Fibroblast of upper back skin (primary cell): ENCODE measurements around the gene SLC22A14.
"Not testable (repeated sequence)": the region's sequence is repeated elsewhere in the genome, so short reads cannot be mapped to it uniquely, and the experiment has no call there.

ENCODE experiments used
- DNase-seq: peaks from one replicate; pipeline ENCODE4 v3.0.0-alpha.2; 2013

Gene SLC22A14, protein sequence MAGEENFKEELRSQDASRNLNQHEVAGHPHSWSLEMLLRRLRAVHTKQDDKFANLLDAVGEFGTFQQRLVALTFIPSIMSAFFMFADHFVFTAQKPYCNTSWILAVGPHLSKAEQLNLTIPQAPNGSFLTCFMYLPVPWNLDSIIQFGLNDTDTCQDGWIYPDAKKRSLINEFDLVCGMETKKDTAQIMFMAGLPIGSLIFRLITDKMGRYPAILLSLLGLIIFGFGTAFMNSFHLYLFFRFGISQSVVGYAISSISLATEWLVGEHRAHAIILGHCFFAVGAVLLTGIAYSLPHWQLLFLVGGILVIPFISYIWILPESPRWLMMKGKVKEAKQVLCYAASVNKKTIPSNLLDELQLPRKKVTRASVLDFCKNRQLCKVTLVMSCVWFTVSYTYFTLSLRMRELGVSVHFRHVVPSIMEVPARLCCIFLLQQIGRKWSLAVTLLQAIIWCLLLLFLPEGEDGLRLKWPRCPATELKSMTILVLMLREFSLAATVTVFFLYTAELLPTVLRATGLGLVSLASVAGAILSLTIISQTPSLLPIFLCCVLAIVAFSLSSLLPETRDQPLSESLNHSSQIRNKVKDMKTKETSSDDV

DNA sequence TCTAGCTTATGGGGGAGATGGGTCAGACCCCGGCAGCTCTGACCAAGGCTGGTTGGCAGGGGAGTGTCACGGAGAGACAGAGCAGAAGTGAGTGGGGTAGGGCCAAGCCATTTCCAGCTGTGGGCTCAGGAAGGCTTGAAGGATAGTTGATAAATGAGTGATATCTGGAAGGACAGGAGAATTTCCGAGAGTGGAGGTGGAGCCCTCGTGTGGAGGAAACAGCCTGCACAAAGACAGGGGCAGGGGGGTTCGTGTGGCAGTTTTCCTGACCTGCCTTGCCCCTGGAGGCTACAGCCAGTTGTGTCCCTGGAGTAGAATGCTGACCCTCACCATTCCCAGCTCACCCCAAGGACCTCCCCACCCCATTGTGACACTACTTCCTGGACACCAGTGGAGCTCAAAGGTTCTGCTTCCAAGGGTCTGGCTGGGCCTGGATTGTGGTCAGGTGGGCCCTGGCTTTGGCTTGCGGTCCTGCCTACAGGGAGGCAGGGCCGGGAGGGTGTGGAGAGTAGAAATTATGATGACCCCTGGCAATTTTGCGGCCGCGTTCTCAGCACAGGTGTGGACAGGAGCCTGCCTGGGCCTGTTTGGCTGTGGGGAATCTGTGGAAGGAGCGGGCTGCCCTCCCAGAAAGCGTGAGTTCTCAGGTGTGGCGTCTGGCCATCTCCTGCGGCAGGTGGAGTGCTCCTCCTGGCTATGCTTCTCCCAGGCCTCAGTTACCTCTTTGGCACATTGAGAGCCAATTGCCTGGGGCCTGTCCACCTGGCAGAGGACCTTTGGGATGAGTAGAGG, at the start of gene SLC22A14:
Gene SLC22A14 (plus strand): TSS at position 400 of the 792 bp plus-strand sequence. CDS start 23,733 bp downstream, outside the sequence.
- DNase-seq = no peak

DNA sequence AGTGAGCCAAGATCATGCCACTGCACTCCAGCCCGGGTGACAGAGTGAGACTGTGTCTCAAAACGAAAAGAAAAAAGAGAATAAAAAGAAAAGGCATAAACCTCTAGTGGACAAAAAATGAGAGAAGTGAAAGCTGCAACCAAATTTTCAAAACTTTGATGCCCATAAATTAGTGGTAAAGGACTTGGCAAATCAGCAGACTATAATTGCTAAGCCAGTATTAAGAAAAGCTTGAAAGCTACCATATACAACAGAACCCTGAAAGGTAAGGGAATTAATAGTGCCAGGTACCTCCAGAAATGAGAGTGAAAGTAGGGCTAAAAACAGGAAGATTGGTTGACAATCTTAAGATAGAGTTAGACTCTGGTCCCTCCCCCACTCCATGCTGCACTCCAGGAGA, 49.4 kb upstream of the SLC22A14 start:
- DNase-seq = no peak

DNA sequence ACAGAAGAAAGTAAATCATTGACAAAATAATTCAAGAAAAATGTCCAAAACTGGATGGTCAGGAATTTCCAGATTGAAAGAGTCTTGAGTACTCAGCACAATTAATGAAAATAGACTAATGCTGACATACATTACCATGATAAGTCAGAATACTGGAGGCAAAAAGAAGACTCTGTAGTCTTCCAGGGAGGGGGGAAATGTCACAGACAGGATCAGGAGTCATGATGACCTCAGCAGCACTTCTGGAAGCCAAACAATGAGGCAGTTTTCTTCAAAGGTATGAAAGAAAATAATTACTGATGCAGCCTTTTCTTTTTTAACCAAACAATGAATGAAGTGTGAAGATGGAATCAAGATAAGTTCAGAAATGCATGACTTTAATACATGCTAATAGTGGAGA, 46.6 kb upstream of the SLC22A14 start:
- no peak for DNase-seq

DNA sequence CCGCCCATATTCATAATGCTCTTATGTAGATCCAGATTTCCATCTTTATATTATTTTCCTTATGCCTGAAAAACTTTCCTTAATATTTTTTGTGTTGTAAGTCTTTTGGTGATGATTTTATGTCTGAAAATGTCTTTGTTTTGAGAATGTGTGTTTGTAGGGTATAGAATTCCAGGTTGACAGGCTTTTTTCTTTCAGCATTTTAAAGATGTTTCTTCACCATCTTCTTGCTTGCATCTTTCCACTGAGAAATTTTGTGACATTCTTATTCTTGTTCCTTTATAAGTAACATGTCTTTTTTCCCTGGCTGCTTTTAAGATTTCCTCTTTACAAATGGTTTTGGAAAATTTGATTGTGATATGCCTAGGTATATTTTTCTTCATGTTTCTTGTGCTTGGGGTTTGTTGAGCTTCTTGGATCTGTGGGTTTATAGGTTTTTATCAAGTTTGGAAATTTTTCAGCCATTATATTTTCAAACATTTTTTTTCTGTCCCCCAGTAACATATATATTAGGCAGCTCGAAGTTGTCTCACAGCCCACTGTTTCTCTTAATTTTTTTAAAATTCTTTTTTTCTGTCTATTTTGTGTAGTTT, 43.6 kb upstream of the SLC22A14 start:
- DNase-seq = no peak

DNA sequence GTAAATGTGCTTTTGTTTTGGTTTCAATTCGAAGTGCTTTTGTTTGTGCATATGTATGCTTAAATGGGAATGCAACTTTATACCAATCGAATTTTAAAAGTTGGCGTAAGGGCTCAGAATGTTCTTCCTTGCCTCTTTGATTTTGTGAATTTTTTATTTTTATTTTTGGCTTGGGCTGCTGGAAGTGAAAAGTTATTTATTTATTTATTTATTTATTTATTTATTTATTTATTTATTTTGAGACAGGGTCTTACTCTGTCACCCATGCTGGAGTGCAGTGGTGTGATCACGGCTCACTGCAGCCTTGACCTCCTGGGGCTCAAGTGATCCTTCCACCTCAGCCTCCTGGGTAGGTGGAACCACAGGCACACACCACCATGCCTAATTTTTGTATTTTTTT, 39.3 kb upstream of the SLC22A14 start:
- DNase-seq = not testable (repeated sequence)

DNA sequence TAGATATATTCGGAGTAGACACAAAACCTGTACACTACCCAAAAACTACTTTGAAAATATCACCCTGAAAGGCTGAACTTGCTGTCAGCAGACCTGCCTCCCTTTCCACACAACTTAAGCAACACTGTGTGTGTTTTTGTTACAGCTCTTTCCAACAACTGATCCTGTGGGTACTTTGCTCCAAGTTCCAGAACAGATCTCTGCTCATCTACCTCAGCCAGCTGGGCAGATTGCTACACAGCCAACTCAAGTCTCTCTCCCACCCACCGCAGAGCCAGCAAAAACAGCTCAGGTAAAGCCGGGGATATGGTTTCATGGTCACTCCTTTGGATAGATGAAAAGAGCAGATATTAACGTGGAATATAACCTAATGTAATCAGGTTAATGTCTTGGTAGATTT, 36.2 kb upstream of the SLC22A14 start:
- no peak for DNase-seq

DNA sequence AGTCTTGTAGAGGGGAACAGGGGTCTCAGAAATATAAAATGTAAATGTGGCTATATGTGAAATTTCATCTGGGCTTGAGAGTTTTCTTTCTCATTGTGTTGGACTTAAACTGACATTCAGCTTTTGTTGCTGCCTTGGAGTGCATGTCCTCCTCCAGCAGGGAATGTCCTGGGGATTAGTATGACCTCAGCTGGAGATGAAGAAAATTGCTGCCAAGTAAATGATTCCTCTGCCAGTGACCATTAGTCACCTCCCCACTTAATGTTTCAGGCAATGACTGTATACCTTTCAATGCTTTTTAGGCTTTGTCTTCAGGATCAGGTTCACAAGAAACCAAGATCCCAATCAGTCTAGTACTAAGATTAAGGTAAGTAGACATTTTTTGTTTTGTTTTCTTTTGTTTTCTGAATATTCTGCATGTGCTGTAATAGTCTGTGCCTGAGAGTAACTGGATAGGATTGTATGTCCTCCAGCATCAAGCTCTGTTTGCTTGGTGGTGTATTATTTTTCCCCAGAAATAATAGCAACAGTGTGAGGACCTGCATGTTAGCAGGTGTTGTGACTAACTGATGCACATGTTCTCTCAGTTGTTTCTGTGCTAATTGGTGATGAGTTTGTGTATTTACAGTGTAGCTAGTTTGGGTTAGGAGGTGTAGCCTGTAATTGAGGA, 34.6 kb upstream of the SLC22A14 start:
- peak; percentile 87 for DNase-seq

DNA sequence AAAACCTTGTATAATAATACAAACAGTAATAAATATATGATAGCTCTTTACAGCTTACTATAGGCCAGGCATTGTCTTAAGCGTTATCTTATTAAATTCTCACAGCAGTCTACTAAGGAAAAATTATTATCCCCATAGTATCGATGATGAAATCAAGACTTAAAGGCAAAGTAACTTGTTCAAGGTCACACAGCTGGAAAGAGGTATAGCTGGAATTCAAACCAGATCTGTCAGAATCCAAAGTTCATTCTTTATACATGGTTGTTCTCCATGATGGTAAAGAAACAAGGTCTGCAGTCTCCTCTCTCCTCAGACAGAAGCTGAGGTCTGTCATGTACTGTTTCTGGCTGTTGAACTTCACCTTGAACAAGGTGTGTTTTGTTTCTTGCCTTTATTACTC, 31.9 kb upstream of the SLC22A14 start:
- DNase-seq = no peak

DNA sequence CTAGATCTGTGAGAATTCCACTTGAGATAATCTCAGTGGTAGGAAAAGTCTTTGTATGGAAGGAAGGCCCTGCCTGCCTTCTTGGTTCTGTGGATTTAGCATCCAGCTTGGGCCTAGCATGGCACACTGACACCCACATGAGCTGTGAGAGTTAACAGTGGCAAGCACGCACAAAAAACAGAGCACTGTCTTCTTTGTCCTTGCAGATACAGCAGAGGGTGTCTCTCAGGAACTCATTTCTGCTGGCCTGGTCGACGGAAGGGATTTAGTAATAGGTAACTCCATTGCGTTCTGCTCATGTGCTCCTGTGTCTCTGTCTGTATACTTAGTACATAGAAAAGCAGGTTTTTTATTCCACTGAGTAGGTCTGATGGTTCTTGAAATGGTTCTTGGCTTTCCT, 30.9 kb upstream of the SLC22A14 start:
- DNase-seq = no peak

DNA sequence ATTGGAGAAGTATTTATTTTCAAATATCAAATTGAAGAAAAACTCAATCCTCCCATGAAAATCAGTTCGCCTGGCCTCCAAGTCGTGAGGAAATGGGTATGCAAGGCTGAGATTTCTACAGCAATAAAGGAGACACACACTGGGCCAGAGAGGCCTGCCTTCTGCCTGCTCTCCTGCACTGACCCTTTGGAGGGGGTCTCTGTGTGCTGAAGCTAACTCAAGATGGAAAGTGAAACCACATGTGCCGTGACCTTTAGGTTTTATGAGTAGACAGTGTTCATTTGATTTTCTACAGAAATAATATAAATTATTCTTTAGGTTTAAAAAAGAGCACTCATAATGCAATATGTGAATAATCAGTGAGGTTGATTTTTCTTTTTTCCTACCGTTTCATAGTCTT, 28.4 kb upstream of the SLC22A14 start:
- no peak for DNase-seq

DNA sequence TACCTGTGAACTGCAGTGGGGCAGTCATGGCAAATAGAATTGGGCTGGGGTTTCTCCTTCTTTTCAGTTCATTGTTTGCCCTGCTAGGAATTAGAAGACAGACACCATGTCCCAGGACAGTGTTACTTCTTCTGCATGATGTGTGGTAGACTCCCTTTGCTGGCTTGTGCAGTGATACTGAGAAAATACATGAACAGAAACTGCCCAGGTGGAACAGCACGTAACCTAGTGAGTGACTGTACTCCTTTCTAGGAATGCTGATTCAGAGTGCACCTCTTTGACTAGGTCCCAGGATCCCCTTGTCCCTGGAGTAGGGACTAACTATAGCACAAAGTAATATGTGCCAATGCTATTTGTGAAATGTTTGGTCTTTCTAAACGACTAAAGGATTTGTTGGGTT, 27.2 kb upstream of the SLC22A14 start:
- DNase-seq = no peak

DNA sequence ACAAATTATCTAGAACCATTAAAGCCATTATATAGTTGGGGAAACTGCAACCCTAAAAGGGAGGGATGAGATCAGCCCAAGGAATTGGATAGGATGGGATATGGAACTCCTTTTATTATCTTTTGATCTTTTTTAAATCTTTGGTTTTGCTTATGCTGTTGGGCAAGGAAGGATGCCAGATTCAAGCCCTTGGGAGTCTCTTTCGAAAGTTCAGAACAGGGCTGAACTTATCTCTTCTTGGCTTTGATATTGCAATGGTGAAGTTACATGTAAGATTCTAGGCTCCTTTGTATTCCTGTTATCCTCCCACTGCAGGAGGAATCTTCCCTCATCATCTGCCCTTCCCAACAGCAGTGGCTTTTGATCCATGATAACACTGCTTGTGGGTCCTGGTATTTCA, 26.5 kb upstream of the SLC22A14 start:
- DNase-seq = peak; percentile 8

DNA sequence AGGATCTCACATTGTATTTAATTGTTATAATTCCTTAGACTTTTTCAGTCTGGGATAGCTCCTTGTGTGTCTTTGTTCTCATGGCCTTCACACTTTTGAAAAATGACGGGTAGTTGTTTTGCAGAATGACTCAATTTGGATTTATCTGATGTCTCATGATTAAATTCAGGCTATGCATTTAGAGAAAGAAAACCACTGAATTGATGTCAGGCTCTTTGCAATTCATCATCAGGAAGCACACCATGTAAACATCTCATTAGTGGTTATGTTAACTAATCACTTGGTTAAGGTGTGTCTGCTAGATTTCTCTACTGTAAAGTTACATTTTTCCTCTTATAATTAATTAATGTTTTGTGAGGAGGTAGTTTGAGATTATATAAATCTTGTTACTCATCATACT, 24.5 kb upstream of the SLC22A14 start:
- no peak for DNase-seq

DNA sequence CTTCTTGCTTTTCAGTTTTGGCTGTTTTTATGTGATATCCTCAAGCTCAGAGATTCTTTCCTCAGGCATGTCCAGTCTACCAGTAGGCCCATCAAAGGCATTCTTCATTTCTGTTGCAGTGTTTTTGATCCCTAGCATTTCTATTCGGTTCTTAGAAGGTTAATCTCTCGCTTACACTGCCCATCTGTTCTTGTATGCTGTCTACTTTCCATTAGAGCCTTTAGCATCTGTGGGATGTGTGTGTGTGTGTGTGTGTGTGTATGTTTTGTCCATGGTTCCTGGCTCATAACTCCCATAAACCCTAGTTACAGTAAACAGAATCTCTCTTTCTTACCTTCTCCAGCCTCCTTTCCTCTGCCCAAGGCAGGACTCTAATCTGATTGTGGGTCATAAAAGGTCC, 21.6 kb upstream of the SLC22A14 start:
- no peak for DNase-seq

DNA sequence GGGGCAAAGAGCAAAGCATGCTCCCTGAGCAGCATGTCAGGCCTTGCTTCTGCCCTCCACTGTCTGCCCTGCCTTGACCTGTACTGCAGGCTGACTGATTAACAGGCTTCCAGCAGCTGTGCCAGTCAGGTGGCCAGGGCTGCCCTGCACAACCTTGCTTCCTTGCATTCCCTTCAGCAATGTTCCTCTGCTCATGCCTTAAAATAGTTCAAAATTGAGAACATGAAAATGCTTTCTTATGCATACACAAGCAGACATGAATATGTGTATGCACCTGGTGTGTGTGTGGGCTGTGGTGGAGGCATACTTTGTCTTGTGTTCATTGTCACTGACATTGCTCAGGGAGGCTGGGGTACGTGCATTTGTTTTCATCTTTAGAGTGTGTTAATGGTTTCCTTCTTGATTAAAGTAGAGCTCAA, 17.7 kb upstream of the SLC22A14 start:
- DNase-seq = no peak

DNA sequence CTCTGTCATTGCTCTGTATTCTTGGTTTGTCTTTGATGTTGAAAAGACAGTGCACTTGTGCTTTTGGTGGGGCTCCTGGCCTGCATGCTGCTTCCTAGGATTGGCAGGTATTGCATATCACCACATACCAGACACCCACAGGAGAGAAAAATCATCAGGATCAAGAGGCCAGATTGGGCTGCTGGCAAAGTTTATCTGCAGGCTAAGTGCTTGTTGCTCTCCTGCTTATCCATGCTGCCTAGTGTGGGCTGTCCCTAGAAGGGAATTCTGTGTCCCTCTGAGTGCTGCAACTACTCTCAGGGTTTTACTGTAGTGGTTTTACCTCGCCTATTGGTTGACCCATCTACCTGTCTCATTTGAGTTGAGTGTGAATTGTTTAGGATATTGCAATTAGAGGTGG, 17.3 kb upstream of the SLC22A14 start:
- DNase-seq = no peak

DNA sequence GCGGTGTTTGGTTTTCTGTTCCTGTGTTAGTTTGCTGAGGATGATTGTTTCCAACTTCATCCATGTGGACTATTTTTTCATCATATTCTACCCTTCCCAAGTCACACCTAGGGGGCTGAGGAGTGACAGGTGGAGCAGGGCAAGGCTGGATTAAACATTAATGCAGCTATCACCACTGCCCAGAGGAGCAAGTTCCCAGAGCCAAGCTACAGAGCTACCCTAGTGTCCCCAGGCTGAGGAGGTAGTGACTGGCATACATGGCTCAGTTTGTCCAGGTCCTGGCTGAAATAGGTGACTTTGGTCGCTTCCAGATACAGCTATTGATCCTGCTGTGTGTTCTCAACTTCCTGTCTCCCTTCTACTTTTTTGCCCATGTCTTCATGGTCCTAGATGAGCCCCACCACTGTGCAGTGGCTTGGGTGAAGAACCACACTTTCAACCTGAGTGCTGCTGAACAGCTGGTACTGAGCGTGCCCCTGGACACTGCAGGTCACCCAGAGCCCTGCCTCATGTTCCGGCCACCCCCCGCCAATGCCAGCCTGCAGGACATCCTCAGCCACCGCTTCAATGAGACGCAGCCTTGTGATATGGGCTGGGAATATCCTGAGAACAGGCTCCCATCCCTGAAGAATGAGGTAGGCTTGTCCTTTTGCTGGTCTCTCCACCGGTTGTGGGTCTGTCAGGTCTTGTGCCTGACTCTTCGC, 16.3 kb upstream of the SLC22A14 start, which contains the start of gene SLC22A13:
Gene SLC22A13 (plus strand): TSS at position 209 of the 704 bp plus-strand sequence. CDS start 49 bp downstream, at position 258.
- no peak for DNase-seq

DNA sequence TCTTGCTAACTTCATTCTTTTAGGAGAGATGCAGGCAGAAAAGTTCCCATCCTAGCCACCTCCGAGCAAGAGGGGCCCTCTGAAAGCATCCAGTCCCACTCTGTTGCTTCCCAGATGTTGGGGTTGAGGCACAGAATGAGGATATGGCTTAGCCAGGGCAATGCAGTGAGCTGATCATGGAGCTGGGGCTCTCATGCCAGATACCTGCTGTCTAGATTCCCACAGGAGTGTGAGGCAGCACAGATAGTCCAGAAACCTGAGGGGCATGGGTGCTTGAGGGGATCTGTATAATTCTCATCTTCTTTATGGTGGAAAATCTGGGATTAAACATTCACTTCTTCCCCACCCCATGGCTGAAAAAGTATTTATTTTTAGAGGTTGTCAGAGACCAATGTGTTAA, 15.3 kb upstream of the SLC22A14 start:
- DNase-seq = no peak

DNA sequence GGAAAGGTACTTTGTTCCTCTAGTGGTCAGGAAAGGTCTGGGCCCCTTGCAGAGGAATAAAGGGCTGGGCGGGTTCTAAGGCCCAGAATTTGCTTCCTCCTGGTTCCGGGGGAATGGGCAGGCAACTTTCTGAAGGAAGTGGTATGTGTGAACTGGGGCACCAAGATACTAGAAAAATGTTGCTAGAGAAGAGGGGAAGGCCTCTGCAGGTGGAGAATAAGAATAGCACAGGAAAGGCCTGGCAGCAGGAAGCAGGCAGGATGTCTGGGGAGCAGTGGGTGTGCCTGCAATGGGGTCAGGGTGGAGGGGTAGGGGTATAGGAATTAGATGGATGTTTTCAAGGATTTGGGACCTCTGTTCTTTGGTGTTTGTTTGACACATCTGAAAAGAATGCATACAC, 14.4 kb upstream of the SLC22A14 start:
- no peak for DNase-seq

DNA sequence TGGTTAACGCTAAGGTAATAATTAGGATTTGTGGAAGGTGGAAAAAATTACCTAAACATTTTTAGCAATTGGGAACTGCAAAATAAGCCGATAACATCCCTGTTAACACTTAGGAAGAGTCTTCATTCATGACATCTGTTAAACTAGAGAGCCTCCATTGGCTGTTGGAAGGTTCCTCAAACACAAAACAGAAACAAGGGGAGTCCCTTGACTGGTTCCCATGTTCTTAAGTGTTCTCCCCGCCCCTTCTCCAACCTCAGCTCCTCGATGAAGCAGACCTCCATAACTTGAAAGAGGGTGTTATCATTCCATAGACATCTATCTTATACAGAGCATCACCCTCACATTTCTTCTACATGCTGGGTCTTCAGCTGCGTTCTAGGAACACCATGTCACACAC, 14.0 kb upstream of the SLC22A14 start:
- no peak for DNase-seq

DNA sequence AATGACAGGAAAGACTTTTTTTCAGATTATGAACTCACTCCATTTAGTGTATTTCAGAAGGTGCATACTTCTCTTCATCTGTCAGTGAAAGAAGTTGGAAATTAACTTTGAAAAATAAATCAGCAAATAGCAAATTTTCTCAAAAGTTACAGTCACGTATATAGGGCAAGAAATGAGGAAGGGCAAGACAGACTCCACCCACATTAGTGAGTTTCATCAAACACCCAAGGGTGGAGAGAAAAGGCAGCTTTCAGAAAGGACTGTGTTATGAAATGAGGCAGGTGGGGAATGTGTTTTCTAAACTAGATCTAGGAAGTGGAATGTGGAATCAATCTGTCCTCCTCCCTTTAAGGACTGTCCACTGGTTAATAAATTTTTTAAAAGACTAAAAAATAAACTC, 13.6 kb upstream of the SLC22A14 start:
- no peak for DNase-seq

DNA sequence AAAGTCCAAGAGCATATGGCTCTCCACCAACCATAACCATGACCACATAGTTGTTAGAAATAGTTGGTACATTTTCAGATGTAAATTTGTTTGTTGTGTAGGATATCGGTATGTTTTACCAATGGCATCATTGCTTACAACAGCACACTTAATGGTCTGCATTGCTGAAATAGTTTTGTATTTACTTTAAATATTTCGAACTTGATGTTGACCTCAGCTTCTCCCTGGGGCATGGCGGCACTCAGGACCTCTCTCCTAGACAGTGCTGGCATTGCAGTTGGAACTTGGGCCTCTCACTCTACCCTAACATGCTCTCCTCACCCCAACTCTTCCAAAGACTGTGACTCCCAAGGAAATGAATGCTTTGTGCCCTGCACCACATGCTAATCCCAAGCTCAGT, 11.5 kb upstream of the SLC22A14 start:
- DNase-seq = no peak
